Uterus (tissue), 2 donors: ENCODE results near the gene NLRP7.
"Not testable (repeated sequence)": the region's sequence is repeated elsewhere in the genome, so short reads cannot be mapped to it uniquely, and the experiment has no call there.

Experiments
- CTCF ChIP-seq, 4 experiments: fragments of 200-600 bp in 2 of 4; fragments of 450-650 bp in 2 of 4; sonication (generic) in 2 of 4; IDR thresholded peaks; one replicate each; pipeline ENCODE4 v1.5.1; 2016 to 2019; ENCODE audit warnings: antibody characterized with exemption in 4 of 4, mild to moderate bottlenecking in 2 of 4, moderate library complexity in 1 of 4
- POLR2A ChIP-seq, 2 donors: fragments of 450-650 bp; IDR thresholded peaks; one replicate each; pipeline ENCODE4 v1.6.1; 2016; ENCODE audit warnings: antibody characterized with exemption in 2 of 2, mild to moderate bottlenecking in 1 of 2, moderate library complexity in 1 of 2

- not testable (repeated sequence) for TF ChIP-seq CTCF, POLR2A (IDR thresholded peaks at IDR 0.05)
Observed at GRCh38 chr19:54894106-54894505, 53.2 kb downstream of the NLRP7 start.
